GM21515 (cell line): ENCODE results near the gene KNTC1.
"Not testable (repeated sequence)": the region's sequence is repeated elsewhere in the genome, so short reads cannot be mapped to it uniquely, and the experiment has no call there.

Source experiments
- ATAC-seq: cut with Tn5 transposase; IDR thresholded peaks from one replicate; pipeline ENCODE4 v1.9.1; 2021; ENCODE audit not compliant: unreplicated experiment

The KNTC1 gene

GRCh38 chr12:122526683-122527477 lies at the start of gene KNTC1, which contains the start of gene RSRC2:
KNTC1 (plus strand) TSS chr12:122527249; CDS start chr12:122530064, 2,815 bp downstream.
RSRC2 (minus strand) TSS chr12:122526936; CDS start chr12:122526853, 83 bp downstream.
- ATAC-seq, result peak; percentile 86

- no peak for ATAC-seq
Observed at GRCh38 chr12:122480753-122481152, 46.3 kb upstream of the KNTC1 start.

- no peak for ATAC-seq
Observed at GRCh38 chr12:122481861-122482260, 45.2 kb upstream of the KNTC1 start.

- no peak for ATAC-seq
Observed at GRCh38 chr12:122483969-122484368, 43.1 kb upstream of the KNTC1 start.

- ATAC-seq, result not testable (repeated sequence)
Observed at GRCh38 chr12:122484385-122484784, 42.7 kb upstream of the KNTC1 start.

- not testable (repeated sequence) for ATAC-seq
Observed at GRCh38 chr12:122486360-122486759, 40.7 kb upstream of the KNTC1 start.

GRCh38 chr12:122486805-122487426 lies 40.1 kb upstream of the KNTC1 start:
- no peak for ATAC-seq

GRCh38 chr12:122487807-122488206 lies 39.2 kb upstream of the KNTC1 start:
- ATAC-seq, result not testable (repeated sequence)

GRCh38 chr12:122489038-122489437 lies 38.0 kb upstream of the KNTC1 start:
- no peak for ATAC-seq

- ATAC-seq, result no peak
Observed at GRCh38 chr12:122491991-122492390, 35.1 kb upstream of the KNTC1 start.

- ATAC-seq, result not testable (repeated sequence)
Observed at GRCh38 chr12:122493222-122493621, 33.8 kb upstream of the KNTC1 start.

GRCh38 chr12:122495258-122495657 lies 31.8 kb upstream of the KNTC1 start:
- no peak for ATAC-seq

- ATAC-seq, result peak; percentile 22
Observed at GRCh38 chr12:122499991-122500684, 26.9 kb upstream of the KNTC1 start.

GRCh38 chr12:122500685-122501488 lies 26.2 kb upstream of the KNTC1 start, which contains the start of gene ZCCHC8:
ZCCHC8 (minus strand) TSS chr12:122500932; CDS start chr12:122500840, 92 bp downstream.
- peak; percentile 85 for ATAC-seq

- ATAC-seq, result no peak
Observed at GRCh38 chr12:122501489-122501989, 25.5 kb upstream of the KNTC1 start.

GRCh38 chr12:122503147-122503751 lies 23.8 kb upstream of the KNTC1 start:
- ATAC-seq, result no peak

GRCh38 chr12:122503783-122504590 lies 23.1 kb upstream of the KNTC1 start:
- ATAC-seq, result no peak

GRCh38 chr12:122505419-122506051 lies 21.5 kb upstream of the KNTC1 start:
- ATAC-seq, result no peak
